Endothelial cell of umbilical vein (primary cell): Measurements from ENCODE around the gene CELF1. TPM values are rescaled to one million over a fixed set of nuclear protein-coding genes. Genes with fewer than 3 reads are reported as not detected.
A peak's percentile ranks its signal among the peaks of the same experiment; 100 is the strongest.

Experiments used
- BruUV-seq: library from RNA; stranded (reverse); fragments of 400-500 nt; replicated peaks from 2 replicates; lab custom pipeline; 2021; lab: Mats Ljungman, UMichigan
- CTCF ChIA-PET: fragments of 300-600, 350-600 bp; sonication (Branson Sonifier 250); formaldehyde crosslinking; loops from one replicate; lab custom pipeline; 2021; ENCODE audit warnings: antibody characterized with exemption, inconsistent platforms; lab: Charles Lee
- POLR2A ChIA-PET: fragments of 300-600, 350-600 bp; sonication (Branson Sonifier 250); formaldehyde crosslinking; loops from one replicate; lab custom pipeline; 2021; ENCODE audit warnings: antibody characterized with exemption, inconsistent platforms; lab: Charles Lee
- DNase-seq: peaks from one replicate; pipeline ENCODE4 v3.0.0-alpha.2; 2011; ENCODE audit warnings: low read depth, low spot score
- FAIRE-seq: peaks from 2 replicates; lab custom pipeline; 2011; peaks lifted over from hg19 to GRCh38; lab: Jason Lieb, UNC
- H2AFZ ChIP-seq: 2 replicates; pipeline ENCODE4 v1.6.0; 2012; ENCODE audit warnings: low read depth, low read length, control low read depth, inconsistent platforms
- H3K27ac ChIP-seq: 2 replicates; pipeline ENCODE4 v1.5.1; 2011; ENCODE audit warnings: low read depth, mild to moderate bottlenecking, control low read depth, low read length, moderate library complexity; ENCODE audit not compliant: insufficient read depth
- H3K27me3 ChIP-seq, 2 experiments: 2 replicates each; pipeline versions ENCODE4 v1.6.0 to v1.6.1; 2011; ENCODE audit warnings: low read length in 2 of 2, mixed read lengths in 1 of 2; ENCODE audit not compliant: control insufficient read depth in 2 of 2, insufficient read depth in 2 of 2
- H3K36me3 ChIP-seq, 2 experiments: 2 replicates in 1 of 2; 3 replicates in 1 of 2; pipeline ENCODE4 v1.5.1; 2011; ENCODE audit warnings: low read length in 2 of 2, mild to moderate bottlenecking in 1 of 2, moderate library complexity in 1 of 2; ENCODE audit not compliant: control insufficient read depth in 2 of 2, insufficient read depth in 2 of 2; ENCODE audit errors: extremely low read depth in 1 of 2
- H3K4me1 ChIP-seq: 3 replicates; pipeline ENCODE4 v1.5.1; 2011; ENCODE audit warnings: mild to moderate bottlenecking, low read length; ENCODE audit not compliant: control insufficient read depth, insufficient read depth; ENCODE audit errors: extremely low read depth
- H3K4me2 ChIP-seq: 2 replicates; pipeline ENCODE4 v1.6.1; 2011; ENCODE audit warnings: low read length, control low read depth, mixed read lengths; ENCODE audit not compliant: insufficient read depth
- H3K4me3 ChIP-seq, 3 experiments: fragments of 200-600 bp in 1 of 3; sonication (generic), shearing (Covaris generic) in 1 of 3; replicated peaks in 1 of 3; 2 replicates each; pipeline ENCODE4 v1.5.1; 2011 to 2016; ENCODE audit warnings: control low read depth in 3 of 3, low read length in 3 of 3, mild to moderate bottlenecking in 2 of 3, inconsistent platforms in 1 of 3, low read depth in 1 of 3, moderate library complexity in 1 of 3; ENCODE audit not compliant: insufficient read depth in 1 of 3
- H3K79me2 ChIP-seq: 2 replicates; pipeline ENCODE4 v1.6.0; 2012; ENCODE audit warnings: low read length, inconsistent platforms; ENCODE audit not compliant: control insufficient read depth, insufficient read depth
- H3K9ac ChIP-seq: replicated peaks from 2 replicates; pipeline ENCODE3; 2011; ENCODE audit warnings: low read length, control low read depth; ENCODE audit not compliant: insufficient read depth; ENCODE audit errors: extremely low read depth
- H3K9me1 ChIP-seq: replicated peaks from 3 replicates; pipeline ENCODE4 v1.6.0; 2011; ENCODE audit warnings: mild to moderate bottlenecking, low read length; ENCODE audit not compliant: control insufficient read depth, insufficient read depth; ENCODE audit errors: extremely low read depth
- H3K9me3 ChIP-seq: replicated peaks from 2 replicates; pipeline ENCODE4 v1.5.1; 2012; ENCODE audit warnings: low read length, inconsistent platforms; ENCODE audit not compliant: control insufficient read depth, insufficient read depth
- H4K20me1 ChIP-seq: replicated peaks from 2 replicates; pipeline ENCODE3; 2011; ENCODE audit warnings: mild to moderate bottlenecking, low read length; ENCODE audit not compliant: control insufficient read depth, insufficient read depth; ENCODE audit errors: extremely low read depth
- EZH2 ChIP-seq: IDR thresholded peaks from 2 replicates; pipeline ENCODE4 v1.6.1; 2012; ENCODE audit warnings: borderline replicate concordance, low read depth, mild to moderate bottlenecking, moderate library complexity, low read length, inconsistent platforms; ENCODE audit not compliant: severe bottlenecking
- FOS ChIP-seq: IDR thresholded peaks from 2 replicates; pipeline ENCODE4 v1.6.1; 2011; ENCODE audit warnings: mild to moderate bottlenecking, low read length, moderate library complexity, borderline replicate concordance; ENCODE audit not compliant: insufficient read depth
- GATA2 ChIP-seq: IDR thresholded peaks from 2 replicates; pipeline ENCODE4 v1.7.0; 2011; ENCODE audit warnings: low read depth, mild to moderate bottlenecking, moderate library complexity, mixed read lengths, low read length; ENCODE audit not compliant: insufficient read length, insufficient read depth
- JUN ChIP-seq: IDR thresholded peaks from 2 replicates; pipeline ENCODE4 v1.6.1; 2011; ENCODE audit warnings: borderline replicate concordance, low read depth; ENCODE audit not compliant: insufficient read length, insufficient read depth
- MYC ChIP-seq: IDR thresholded peaks from one replicate; pipeline ENCODE4 v1.6.1; 2011; ENCODE audit warnings: mild to moderate bottlenecking, low read depth, low read length
- POLR2A ChIP-seq: IDR thresholded peaks from 2 replicates; pipeline ENCODE4 v1.6.1; 2012; ENCODE audit warnings: low read depth, mild to moderate bottlenecking, control low read depth, low read length
- POLR2AphosphoS5 ChIP-seq: IDR thresholded peaks from 2 replicates; pipeline ENCODE4 v1.6.1; 2012; ENCODE audit warnings: low read depth, mild to moderate bottlenecking, control low read depth, low read length, moderate library complexity; ENCODE audit not compliant: insufficient read depth
- dilution Hi-C: fragments of 300-500 bp; cut with MboI; formaldehyde crosslinking; loops from one replicate; pipeline ENCODE4 v1.15.0; 2019; ENCODE audit warnings: low sequenced_read_pairs; ENCODE audit not compliant: extremely low pct_ligation_motif_present
- intact Hi-C: fragments of 100-400 bp; cut with micrococcal nuclease; formaldehyde crosslinking; loops from one replicate; pipeline ENCODE4 v1.10.0; 2022
- polyA plus RNA-seq, 4 experiments: library from polyadenylated mRNA; depleted of rRNA in 3 of 4; stranded (reverse) in 3 of 4; unstranded in 1 of 4; fragments of >200 nt; gene quantifications; 2 replicates each; pipeline versions ENCODE4 v1.2.1 to v1.2.3, GENCODE V29; 2011 to 2012; ENCODE audit warnings: missing spikeins in 1 of 4
- total RNA-seq: library from RNA; stranded (reverse); gene quantifications from 2 replicates; pipeline ENCODE4 v1.2.3, GENCODE V29; 2021
- TF ChIP-seq, protein P1 (sequence below): IDR thresholded peaks from 2 replicates; pipeline ENCODE4 v1.6.1; 2011; ENCODE audit not compliant: insufficient read depth, insufficient read length
- TF ChIP-seq, protein P2 (sequence below), 2 donors: IDR thresholded peaks; 1 replicate in 1 of 2; 2 replicates in 1 of 2; pipeline ENCODE4 v1.5.1; 2011; ENCODE audit warnings: low read length in 2 of 2, mild to moderate bottlenecking in 2 of 2, moderate library complexity in 2 of 2, control low read depth in 1 of 2, inconsistent platforms in 1 of 2, low read depth in 1 of 2; ENCODE audit not compliant: insufficient read depth in 1 of 2; ENCODE audit errors: extremely low read depth in 1 of 2

Gene CELF1
- total and polyA plus RNA-seq, 2 donors (not counting 3 experiments of a cell fraction or from before 2014, with no cell fraction given): 66.3 to 120 TPM

DNA sequence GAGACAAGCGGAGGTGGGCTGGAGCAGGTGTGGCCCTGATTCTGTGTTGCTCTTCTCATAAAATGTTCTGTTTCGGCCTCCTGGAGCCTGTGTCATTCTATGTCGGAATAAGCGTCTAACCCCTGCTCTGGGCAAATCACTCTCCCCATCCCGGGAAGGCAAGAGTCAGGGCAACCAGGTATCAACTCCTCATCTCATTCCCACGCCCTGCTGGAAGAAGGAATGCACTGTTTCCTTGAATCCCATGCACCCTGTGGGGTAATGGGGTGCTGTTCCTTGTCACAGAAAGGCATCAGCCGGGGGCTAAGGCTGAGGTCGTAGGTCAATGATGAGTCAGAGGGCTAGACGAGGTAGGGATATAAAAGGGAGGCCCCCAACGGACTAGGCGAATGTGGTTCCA, 36.2 kb upstream of the CELF1 start:
- H3K27me3 ChIP-seq: peaks cover 15 to 20% of the 10 kb centered on the region in 2 experiments
- intact Hi-C loops: no loop called here
- peaks cover 0 to under 1% of the 10 kb centered on the region in 2 experiments for H3K36me3 ChIP-seq
- peak overlapping the region in 1 of 3 experiments; percentile 32 for H3K4me3 ChIP-seq
- TF ChIP-seq, protein P1, sequence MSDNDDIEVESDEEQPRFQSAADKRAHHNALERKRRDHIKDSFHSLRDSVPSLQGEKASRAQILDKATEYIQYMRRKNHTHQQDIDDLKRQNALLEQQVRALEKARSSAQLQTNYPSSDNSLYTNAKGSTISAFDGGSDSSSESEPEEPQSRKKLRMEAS: no peak
- no peak for TF ChIP-seq EZH2
- TF ChIP-seq FOS: no peak
- TF ChIP-seq JUN: no peak
- CTCF ChIA-PET: no interaction called here
- H3K27ac ChIP-seq: no peak overlapping the region
- no peaks in the 10 kb centered on the region for H4K20me1 ChIP-seq
- POLR2A ChIA-PET: no interaction called here
- no peak overlapping the region for H3K9ac ChIP-seq
- BruUV-seq: no TSS peak
- DNase-seq: no peak
- no peaks in the 10 kb centered on the region for H3K79me2 ChIP-seq
- dilution Hi-C loops: no loop called here
- H3K9me3 ChIP-seq: no peaks in the 10 kb centered on the region
- H3K4me1 ChIP-seq: peaks cover 10% of the 10 kb centered on the region
- H3K4me2 ChIP-seq: no peak overlapping the region
- H2AFZ ChIP-seq: peak overlapping the region; percentile 95
- FAIRE-seq: no peak
- H3K9me1 ChIP-seq: no peaks in the 10 kb centered on the region

DNA sequence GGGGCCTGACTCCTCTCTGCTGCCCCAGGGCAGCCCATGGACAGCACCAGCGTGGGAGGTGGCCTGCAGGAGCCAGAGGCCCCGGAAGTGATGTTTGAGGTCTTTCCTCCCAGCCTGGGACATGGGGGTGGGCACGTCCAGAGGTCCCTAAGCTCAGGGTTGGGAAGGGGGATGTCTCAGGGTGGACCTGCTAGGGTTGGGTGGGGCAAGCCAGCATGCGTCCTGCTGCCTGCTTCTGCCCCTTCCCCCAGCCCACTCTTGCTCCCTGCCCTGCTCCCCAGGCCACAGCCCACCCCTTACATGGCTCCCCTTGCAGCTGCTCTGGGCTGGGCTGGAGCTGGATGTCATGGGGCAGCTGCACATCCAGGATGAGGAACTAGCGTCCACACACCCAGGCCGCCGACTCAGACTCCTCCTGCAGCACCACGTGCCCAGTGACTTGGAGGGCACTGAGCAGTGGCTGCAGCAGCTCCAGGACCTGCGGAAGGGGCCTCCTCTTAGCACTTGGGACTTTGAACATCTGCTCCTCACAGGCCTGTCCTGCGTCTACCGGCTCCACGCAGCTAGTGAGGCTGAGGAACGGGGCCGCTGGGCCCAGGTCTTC, 34.9 kb upstream of the CELF1 start:
- no peak overlapping the region for H3K4me3 ChIP-seq
- H3K9me1 ChIP-seq: no peaks in the 10 kb centered on the region
- no peak overlapping the region for H3K9ac ChIP-seq
- no peak overlapping the region for H3K27ac ChIP-seq
- H3K27me3 ChIP-seq: peaks cover 3 to 7% of the 10 kb centered on the region in 2 experiments
- no peaks in the 10 kb centered on the region for H3K79me2 ChIP-seq
- FAIRE-seq (no peak), DNase-seq (no peak)
- no peaks in the 10 kb centered on the region for H4K20me1 ChIP-seq
- peaks cover 6% of the 10 kb centered on the region for H3K4me1 ChIP-seq
- H3K36me3 ChIP-seq: peaks cover 0 to 7% of the 10 kb centered on the region in 2 experiments
- dilution Hi-C loops: no loop called here
- H3K9me3 ChIP-seq: no peaks in the 10 kb centered on the region
- TF ChIP-seq, protein P1: no peak
- TF ChIP-seq POLR2AphosphoS5 (no peak), FOS (no peak), JUN (no peak), MYC (no peak), GATA2 (no peak), POLR2A (no peak), EZH2 (no peak)
- TF ChIP-seq, protein P2, sequence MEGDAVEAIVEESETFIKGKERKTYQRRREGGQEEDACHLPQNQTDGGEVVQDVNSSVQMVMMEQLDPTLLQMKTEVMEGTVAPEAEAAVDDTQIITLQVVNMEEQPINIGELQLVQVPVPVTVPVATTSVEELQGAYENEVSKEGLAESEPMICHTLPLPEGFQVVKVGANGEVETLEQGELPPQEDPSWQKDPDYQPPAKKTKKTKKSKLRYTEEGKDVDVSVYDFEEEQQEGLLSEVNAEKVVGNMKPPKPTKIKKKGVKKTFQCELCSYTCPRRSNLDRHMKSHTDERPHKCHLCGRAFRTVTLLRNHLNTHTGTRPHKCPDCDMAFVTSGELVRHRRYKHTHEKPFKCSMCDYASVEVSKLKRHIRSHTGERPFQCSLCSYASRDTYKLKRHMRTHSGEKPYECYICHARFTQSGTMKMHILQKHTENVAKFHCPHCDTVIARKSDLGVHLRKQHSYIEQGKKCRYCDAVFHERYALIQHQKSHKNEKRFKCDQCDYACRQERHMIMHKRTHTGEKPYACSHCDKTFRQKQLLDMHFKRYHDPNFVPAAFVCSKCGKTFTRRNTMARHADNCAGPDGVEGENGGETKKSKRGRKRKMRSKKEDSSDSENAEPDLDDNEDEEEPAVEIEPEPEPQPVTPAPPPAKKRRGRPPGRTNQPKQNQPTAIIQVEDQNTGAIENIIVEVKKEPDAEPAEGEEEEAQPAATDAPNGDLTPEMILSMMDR (IDR thresholded peaks at IDR 0.05; ENCODE audit: extremely low read depth in 1 of 2, insufficient read depth in 1 of 2, low read depth in 1 of 2, low read length in 2 of 2): no peak
- H3K4me2 ChIP-seq: no peak overlapping the region
- CTCF ChIA-PET: no interaction called here
- POLR2A ChIA-PET: no interaction called here
- BruUV-seq: no TSS peak
- no peak overlapping the region for H2AFZ ChIP-seq
- intact Hi-C loops: no loop called here
